WERI-Rb-1 (cell line): ENCODE data around the gene CTDSP1.

ENCODE experiments used
- DNase-seq: peaks from one replicate; pipeline ENCODE4 v3.0.0-alpha.2; 2020
- H3K27ac ChIP-seq: fragments of 250-450 bp; sonication (Bioruptor Pico); 2 replicates; pipeline ENCODE4 v1.5.1; 2020; ENCODE audit warnings: mild to moderate bottlenecking, moderate library complexity
- H3K27me3 ChIP-seq: fragments of 250-450 bp; sonication (Bioruptor Pico); 2 replicates; pipeline ENCODE4 v1.5.1; 2021; ENCODE audit warnings: mild to moderate bottlenecking, low read depth, moderate library complexity; ENCODE audit not compliant: insufficient read depth, severe bottlenecking
- H3K36me3 ChIP-seq: fragments of 250-450 bp; sonication (Bioruptor Pico); 2 replicates; pipeline ENCODE4 v1.5.1; 2020; ENCODE audit warnings: mild to moderate bottlenecking, moderate library complexity
- H3K4me3 ChIP-seq: 2 replicates; pipeline ENCODE4 v1.5.1; 2011; ENCODE audit warnings: low read depth, mild to moderate bottlenecking, control low read depth, low read length
- H3K9me3 ChIP-seq: fragments of 250-450 bp; sonication (Bioruptor Pico); 2 replicates; pipeline ENCODE4 v1.5.1; 2021; ENCODE audit warnings: mild to moderate bottlenecking, moderate library complexity; ENCODE audit not compliant: severe bottlenecking
- TF ChIP-seq, protein P1 (sequence below): IDR thresholded peaks from 2 replicates; pipeline ENCODE4 v1.5.1; 2011; ENCODE audit warnings: low read depth, mild to moderate bottlenecking, control low read depth, inconsistent platforms, low read length

The CTDSP1 gene

DNA sequence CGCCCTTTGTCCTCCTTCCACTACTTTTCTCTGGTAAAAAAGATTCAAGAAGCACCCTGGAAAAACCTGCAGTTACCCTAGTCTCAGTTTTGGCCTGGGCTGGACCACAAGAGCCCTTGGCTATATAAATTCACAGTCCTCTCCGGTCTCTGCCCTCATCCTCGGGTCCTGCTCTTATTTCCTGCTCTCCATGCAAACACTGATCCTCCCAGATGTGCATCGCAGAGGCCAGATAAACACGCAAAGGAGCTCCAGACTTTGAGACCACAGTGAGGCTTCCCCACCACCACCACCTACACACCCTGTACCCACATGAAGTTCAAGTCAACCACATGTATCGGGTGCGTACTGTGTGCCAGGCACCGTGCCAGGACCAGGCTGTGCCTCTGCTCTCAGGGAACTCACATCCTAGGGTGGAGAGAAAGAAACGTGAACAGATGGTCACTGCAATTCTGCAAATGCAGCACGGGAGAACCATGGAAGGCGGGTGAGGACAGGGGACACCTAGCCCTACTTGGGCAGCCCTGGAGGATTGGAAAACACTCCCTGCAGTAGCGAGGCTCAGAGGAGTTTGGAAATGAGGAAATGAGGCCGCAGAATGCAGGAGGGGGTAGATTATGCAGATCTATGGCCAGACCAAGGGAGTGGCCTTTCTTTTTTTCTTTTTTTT is 7.4 kb downstream of the CTDSP1 start:
- DNase-seq = peak; percentile 70
- H3K36me3 ChIP-seq = peaks cover 23% of the 10 kb centered on the region
- no peaks in the 10 kb centered on the region for H3K9me3 ChIP-seq
- peak overlapping the region; percentile 87 for H3K27ac ChIP-seq
- H3K4me3 ChIP-seq = peak overlapping the region; percentile 45
- TF ChIP-seq, protein P1, sequence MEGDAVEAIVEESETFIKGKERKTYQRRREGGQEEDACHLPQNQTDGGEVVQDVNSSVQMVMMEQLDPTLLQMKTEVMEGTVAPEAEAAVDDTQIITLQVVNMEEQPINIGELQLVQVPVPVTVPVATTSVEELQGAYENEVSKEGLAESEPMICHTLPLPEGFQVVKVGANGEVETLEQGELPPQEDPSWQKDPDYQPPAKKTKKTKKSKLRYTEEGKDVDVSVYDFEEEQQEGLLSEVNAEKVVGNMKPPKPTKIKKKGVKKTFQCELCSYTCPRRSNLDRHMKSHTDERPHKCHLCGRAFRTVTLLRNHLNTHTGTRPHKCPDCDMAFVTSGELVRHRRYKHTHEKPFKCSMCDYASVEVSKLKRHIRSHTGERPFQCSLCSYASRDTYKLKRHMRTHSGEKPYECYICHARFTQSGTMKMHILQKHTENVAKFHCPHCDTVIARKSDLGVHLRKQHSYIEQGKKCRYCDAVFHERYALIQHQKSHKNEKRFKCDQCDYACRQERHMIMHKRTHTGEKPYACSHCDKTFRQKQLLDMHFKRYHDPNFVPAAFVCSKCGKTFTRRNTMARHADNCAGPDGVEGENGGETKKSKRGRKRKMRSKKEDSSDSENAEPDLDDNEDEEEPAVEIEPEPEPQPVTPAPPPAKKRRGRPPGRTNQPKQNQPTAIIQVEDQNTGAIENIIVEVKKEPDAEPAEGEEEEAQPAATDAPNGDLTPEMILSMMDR = no peak
- H3K27me3 ChIP-seq = no peaks in the 10 kb centered on the region

- no peak for DNase-seq
- peak overlapping the region; percentile 87 for H3K27ac ChIP-seq
- no peaks in the 10 kb centered on the region for H3K27me3 ChIP-seq
- no peaks in the 10 kb centered on the region for H3K9me3 ChIP-seq
- peaks cover 18% of the 10 kb centered on the region for H3K36me3 ChIP-seq
- TF ChIP-seq, protein P1 = no peak
- H3K4me3 ChIP-seq = peak overlapping the region; percentile 45
Measured at GRCh38 chr2:218407717-218408116, 8.0 kb downstream of the CTDSP1 start.

GRCh38 chr2:218418321-218418716 is 18.7 kb downstream of the CTDSP1 start:
- no peak overlapping the region for H3K4me3 ChIP-seq
- no peak for DNase-seq
- H3K36me3 ChIP-seq = no peaks in the 10 kb centered on the region
- TF ChIP-seq, protein P1 = no peak
- H3K27me3 ChIP-seq = no peaks in the 10 kb centered on the region
- no peak overlapping the region for H3K27ac ChIP-seq
- no peaks in the 10 kb centered on the region for H3K9me3 ChIP-seq

DNA sequence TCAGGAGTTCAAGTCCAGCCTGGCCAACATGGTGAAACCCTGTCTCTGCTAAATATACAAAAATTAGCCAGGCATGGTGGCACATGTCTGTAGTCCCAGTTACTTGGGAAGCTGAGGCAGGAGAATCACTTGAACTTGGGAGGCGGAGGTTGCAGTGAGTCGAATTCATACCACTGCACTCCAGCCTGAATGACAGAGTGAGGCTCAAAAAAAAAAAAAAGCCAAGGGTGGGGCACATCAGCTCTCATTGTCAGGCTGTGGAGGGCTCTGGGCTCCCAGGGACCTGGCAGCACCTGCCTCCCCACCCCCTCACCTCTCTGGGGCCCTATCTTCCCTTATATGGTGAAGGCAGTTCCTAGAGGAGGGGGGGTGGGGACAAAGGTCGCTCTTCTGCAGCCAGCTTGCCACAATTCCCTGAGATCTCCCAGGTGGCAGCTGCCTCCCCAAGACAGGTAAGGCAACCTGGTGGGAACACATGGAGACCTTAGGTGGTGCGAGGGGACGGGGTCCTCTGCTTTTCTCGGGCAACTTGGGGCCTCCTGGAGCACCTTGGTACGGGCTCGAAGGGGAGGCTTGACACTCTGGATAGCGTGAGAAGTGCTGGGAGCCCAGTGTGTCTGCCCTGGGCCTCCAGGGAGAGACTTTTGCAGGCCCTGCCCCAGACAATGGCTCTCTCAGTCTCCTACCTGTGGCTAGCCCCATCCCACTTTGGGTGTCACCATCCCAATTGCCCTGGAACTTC is 19.2 kb downstream of the CTDSP1 start, which contains the start of gene VIL1:
Gene VIL1, plus strand, starts transcription at position 407 of the 742 bp plus-strand sequence. CDS start 4,656 bp downstream, outside the sequence.
- no peak for DNase-seq
- Histone ChIP-seq H3K27ac (no peak within 1 kb of the TSS), H3K9me3 (no peaks in the 10 kb centered on the region), H3K4me3 (no peak within 1 kb of the TSS), H3K36me3 (no peaks in the 10 kb centered on the region), H3K27me3 (no peaks in the 10 kb centered on the region)
- TF ChIP-seq, protein P1 = no peak

DNA sequence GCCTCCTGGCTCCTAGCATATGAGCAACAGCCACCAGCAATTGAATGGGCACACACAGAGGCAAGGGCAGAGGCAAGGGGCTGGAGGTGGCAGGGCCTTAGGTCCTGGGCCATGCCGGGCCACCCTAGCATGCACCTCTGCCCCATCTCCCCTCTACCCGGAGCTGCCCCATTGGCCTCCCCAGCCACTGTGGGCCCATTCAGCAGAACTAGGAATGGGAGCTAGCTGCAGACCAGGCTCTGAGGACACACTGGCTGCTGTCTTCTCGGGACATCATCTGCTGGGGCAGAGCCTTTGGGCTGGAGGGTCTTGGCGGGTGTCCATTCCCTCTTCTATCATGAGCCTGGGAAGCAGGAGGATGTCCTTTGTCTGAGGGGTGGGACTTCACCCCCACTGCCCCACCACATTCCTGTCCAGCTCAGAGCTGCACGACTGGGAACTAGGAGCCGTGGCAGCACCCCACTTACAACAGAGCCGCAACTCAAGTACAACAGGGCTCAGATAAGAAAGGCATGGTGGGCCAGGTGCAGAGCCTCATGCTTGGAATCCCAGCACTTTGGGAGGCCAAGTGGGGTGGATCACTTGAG is 20.1 kb downstream of the CTDSP1 start:
- Histone ChIP-seq H3K27ac (no peak overlapping the region), H3K9me3 (no peaks in the 10 kb centered on the region), H3K36me3 (no peaks in the 10 kb centered on the region), H3K4me3 (no peak overlapping the region), H3K27me3 (no peaks in the 10 kb centered on the region)
- TF ChIP-seq, protein P1 = no peak
- DNase-seq = no peak
